GM12878 (cell line): ENCODE data around the gene ASTL. TPM values are rescaled to one million over a fixed set of nuclear protein-coding genes. Genes with fewer than 3 reads are reported as not detected.

Experiments
- ASH2L ChIP-seq: fragments of 300-600, 200-600 bp; sonication (generic); IDR thresholded peaks from 2 replicates; pipeline ENCODE4 v1.6.1; 2017; ENCODE audit warnings: low read depth, mild to moderate bottlenecking, borderline replicate concordance
- EGR1 ChIP-seq, 2 experiments: IDR thresholded peaks; 1 replicate in 1 of 2; 2 replicates in 1 of 2; pipeline ENCODE4 v1.6.1; 2011 to 2012; ENCODE audit warnings: low read depth in 2 of 2, low read length in 2 of 2, borderline replicate concordance in 1 of 2, mild to moderate bottlenecking in 1 of 2, moderate library complexity in 1 of 2
- HCFC1 ChIP-seq: fragments of 150-350 bp; IDR thresholded peaks from 2 replicates; pipeline ENCODE4 v1.6.1; 2014; ENCODE audit warnings: low read length
- MXI1 ChIP-seq: fragments of 150-350 bp; IDR thresholded peaks from 2 replicates; pipeline ENCODE4 v1.6.1; 2011; ENCODE audit warnings: low read depth, mild to moderate bottlenecking, inconsistent platforms, low read length, improper control_type of control experiment
- NR2C2 ChIP-seq: IDR thresholded peaks from 2 replicates; pipeline ENCODE4 v1.6.1; 2011; ENCODE audit warnings: borderline replicate concordance, low read depth; ENCODE audit not compliant: control insufficient read depth, insufficient read length
- RAD21 ChIP-seq: IDR thresholded peaks from 2 replicates; pipeline ENCODE4 v1.6.1; 2011; ENCODE audit warnings: mild to moderate bottlenecking, low read depth, low read length, moderate library complexity; ENCODE audit not compliant: insufficient read depth
- RB1 ChIP-seq: fragments of 450-650 bp; formaldehyde crosslinking; IDR thresholded peaks from 2 replicates; pipeline ENCODE4 v1.6.1; 2017; ENCODE audit warnings: mild to moderate bottlenecking, borderline replicate concordance
- RCOR1 ChIP-seq: conservative IDR thresholded peaks from 2 replicates; pipeline ENCODE4 v1.6.1; 2012; ENCODE audit warnings: low read depth, low read length, improper control_type of control experiment
- SP1 ChIP-seq: IDR thresholded peaks from one replicate; pipeline ENCODE4 v1.6.1; 2011; ENCODE audit warnings: low read depth, low read length
- ZZZ3 ChIP-seq: IDR thresholded peaks from 2 replicates; pipeline ENCODE4 v1.6.1; 2011; ENCODE audit warnings: low read depth; ENCODE audit not compliant: control insufficient read depth, insufficient read length
- polyA plus RNA-seq, 11 experiments: library from polyadenylated mRNA; depleted of rRNA in 4 of 11; unstranded in 6 of 11; stranded (reverse) in 5 of 11; fragments of >200 nt; fragmentation: Nextera tagmentation in 4 of 11; fragmentation: Illumina TruSeq in 1 of 11; extraction: Ambion mirVana in 4 of 11; extraction: Trizol in 1 of 11; gene quantifications; 1 replicate in 1 of 11; 2 replicates in 10 of 11; pipeline versions ENCODE4 v1.2.1 to v1.2.3, GENCODE V29; 2011 to 2016; ENCODE audit warnings: inconsistent platforms in 2 of 11, missing spikeins in 2 of 11, low read depth in 1 of 11
- total RNA-seq, 4 experiments: library from RNA; depleted of rRNA in 3 of 4; stranded (reverse); fragments of >200 nt in 3 of 4; fragmentation: Illumina TruSeq in 1 of 4; extraction: Trizol in 1 of 4; gene quantifications; 2 replicates each; pipeline versions ENCODE4 v1.2.1 to v1.2.3, GENCODE V29; 2013 to 2021
- TF ChIP-seq, protein P1 (sequence below): fragments of 450-650 bp; IDR thresholded peaks from 2 replicates; pipeline ENCODE4 v1.6.1; 2017; ENCODE audit warnings: antibody characterized with exemption, mild to moderate bottlenecking, moderate library complexity
- TF ChIP-seq, protein P2 (sequence below): fragments of 450-650 bp; IDR thresholded peaks from 2 replicates; pipeline ENCODE4 v1.6.1; 2017; ENCODE audit warnings: borderline replicate concordance
- TF ChIP-seq, protein P3 (sequence below): fragments of 450-650 bp; IDR thresholded peaks from 2 replicates; pipeline ENCODE4 v1.6.1; 2016; ENCODE audit warnings: mild to moderate bottlenecking, moderate library complexity, borderline replicate concordance
- TF ChIP-seq, protein P4 (sequence below): fragments of 450-650 bp; formaldehyde crosslinking; IDR thresholded peaks from 2 replicates; pipeline ENCODE4 v1.5.0; 2022; ENCODE audit warnings: mild to moderate bottlenecking, missing genetic modification characterization
- TF ChIP-seq, protein P5 (sequence below): IDR thresholded peaks from 2 replicates; pipeline ENCODE4 v1.6.1; 2011; ENCODE audit warnings: borderline replicate concordance, low read depth, mild to moderate bottlenecking, moderate library complexity, low read length; ENCODE audit not compliant: insufficient read depth, poor library complexity, severe bottlenecking

The ASTL gene
- total and polyA plus RNA-seq, 10 of the 15 experiments (the other 5 are each of a cell fraction or from before 2014, with no cell fraction given) = 0.18 to 1.0 (median 0.38) TPM; not detected in 4

DNA sequence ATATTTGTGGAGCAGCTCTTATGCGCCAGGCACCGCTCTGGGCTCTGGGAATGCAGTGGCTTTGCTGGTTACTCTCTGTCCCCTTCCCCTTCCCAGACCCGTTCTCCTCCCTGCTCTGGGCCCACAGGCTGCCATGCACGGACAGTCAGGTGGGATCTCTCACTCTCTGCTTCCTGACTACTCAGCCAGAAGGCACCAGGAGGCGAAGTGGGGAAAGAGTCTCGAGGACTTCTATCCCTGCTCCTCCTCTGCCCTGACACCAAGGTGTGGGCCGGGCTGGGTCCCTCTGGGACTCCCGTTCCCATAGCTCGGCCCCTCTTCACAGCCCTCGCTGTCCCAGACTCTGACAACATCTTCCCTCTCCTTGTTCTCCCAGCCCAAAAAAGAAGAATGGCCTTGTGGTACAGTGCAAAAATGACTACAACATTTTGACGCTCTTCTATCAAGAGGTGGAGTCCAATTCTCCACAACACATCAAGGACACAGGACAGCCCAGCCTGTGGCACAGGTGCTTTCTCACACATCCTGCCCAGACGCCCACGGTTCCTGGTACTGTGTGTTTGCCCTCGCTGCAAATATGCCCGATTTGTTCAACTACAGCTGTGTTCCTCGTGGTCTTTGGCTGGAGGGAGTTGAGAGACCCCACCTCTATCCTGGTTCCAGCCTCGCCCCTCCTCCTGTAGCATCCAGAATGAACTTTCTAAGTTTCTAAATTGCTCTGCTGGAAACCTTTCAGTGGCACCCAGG is 21.0 kb upstream of the ASTL start (continued):
- TF ChIP-seq, protein P1, sequence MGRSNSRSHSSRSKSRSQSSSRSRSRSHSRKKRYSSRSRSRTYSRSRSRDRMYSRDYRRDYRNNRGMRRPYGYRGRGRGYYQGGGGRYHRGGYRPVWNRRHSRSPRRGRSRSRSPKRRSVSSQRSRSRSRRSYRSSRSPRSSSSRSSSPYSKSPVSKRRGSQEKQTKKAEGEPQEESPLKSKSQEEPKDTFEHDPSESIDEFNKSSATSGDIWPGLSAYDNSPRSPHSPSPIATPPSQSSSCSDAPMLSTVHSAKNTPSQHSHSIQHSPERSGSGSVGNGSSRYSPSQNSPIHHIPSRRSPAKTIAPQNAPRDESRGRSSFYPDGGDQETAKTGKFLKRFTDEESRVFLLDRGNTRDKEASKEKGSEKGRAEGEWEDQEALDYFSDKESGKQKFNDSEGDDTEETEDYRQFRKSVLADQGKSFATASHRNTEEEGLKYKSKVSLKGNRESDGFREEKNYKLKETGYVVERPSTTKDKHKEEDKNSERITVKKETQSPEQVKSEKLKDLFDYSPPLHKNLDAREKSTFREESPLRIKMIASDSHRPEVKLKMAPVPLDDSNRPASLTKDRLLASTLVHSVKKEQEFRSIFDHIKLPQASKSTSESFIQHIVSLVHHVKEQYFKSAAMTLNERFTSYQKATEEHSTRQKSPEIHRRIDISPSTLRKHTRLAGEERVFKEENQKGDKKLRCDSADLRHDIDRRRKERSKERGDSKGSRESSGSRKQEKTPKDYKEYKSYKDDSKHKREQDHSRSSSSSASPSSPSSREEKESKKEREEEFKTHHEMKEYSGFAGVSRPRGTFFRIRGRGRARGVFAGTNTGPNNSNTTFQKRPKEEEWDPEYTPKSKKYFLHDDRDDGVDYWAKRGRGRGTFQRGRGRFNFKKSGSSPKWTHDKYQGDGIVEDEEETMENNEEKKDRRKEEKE = no peak
- no peak for TF ChIP-seq RCOR1
- TF ChIP-seq HCFC1 = no peak
- no peak for TF ChIP-seq MXI1
- TF ChIP-seq, protein P2, sequence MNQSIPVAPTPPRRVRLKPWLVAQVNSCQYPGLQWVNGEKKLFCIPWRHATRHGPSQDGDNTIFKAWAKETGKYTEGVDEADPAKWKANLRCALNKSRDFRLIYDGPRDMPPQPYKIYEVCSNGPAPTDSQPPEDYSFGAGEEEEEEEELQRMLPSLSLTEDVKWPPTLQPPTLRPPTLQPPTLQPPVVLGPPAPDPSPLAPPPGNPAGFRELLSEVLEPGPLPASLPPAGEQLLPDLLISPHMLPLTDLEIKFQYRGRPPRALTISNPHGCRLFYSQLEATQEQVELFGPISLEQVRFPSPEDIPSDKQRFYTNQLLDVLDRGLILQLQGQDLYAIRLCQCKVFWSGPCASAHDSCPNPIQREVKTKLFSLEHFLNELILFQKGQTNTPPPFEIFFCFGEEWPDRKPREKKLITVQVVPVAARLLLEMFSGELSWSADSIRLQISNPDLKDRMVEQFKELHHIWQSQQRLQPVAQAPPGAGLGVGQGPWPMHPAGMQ = no peak
- no peak for TF ChIP-seq RAD21
- no peak for TF ChIP-seq ZZZ3
- TF ChIP-seq, protein P3, sequence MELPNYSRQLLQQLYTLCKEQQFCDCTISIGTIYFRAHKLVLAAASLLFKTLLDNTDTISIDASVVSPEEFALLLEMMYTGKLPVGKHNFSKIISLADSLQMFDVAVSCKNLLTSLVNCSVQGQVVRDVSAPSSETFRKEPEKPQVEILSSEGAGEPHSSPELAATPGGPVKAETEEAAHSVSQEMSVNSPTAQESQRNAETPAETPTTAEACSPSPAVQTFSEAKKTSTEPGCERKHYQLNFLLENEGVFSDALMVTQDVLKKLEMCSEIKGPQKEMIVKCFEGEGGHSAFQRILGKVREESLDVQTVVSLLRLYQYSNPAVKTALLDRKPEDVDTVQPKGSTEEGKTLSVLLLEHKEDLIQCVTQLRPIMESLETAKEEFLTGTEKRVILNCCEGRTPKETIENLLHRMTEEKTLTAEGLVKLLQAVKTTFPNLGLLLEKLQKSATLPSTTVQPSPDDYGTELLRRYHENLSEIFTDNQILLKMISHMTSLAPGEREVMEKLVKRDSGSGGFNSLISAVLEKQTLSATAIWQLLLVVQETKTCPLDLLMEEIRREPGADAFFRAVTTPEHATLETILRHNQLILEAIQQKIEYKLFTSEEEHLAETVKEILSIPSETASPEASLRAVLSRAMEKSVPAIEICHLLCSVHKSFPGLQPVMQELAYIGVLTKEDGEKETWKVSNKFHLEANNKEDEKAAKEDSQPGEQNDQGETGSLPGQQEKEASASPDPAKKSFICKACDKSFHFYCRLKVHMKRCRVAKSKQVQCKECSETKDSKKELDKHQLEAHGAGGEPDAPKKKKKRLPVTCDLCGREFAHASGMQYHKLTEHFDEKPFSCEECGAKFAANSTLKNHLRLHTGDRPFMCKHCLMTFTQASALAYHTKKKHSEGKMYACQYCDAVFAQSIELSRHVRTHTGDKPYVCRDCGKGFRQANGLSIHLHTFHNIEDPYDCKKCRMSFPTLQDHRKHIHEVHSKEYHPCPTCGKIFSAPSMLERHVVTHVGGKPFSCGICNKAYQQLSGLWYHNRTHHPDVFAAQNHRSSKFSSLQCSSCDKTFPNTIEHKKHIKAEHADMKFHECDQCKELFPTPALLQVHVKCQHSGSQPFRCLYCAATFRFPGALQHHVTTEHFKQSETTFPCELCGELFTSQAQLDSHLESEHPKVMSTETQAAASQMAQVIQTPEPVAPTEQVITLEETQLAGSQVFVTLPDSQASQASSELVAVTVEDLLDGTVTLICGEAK = no peak
- no peak for TF ChIP-seq NR2C2
- peak in 1 of 2 experiments; percentile 49; a peak in 1 of 3 replicates for TF ChIP-seq EGR1 (IDR thresholded peaks at IDR 0.05; ENCODE audit: borderline replicate concordance in 1 of 2, low read depth in 2 of 2, low read length in 2 of 2)
- no peak for TF ChIP-seq RB1
- no peak for TF ChIP-seq ASH2L
- TF ChIP-seq, protein P4, sequence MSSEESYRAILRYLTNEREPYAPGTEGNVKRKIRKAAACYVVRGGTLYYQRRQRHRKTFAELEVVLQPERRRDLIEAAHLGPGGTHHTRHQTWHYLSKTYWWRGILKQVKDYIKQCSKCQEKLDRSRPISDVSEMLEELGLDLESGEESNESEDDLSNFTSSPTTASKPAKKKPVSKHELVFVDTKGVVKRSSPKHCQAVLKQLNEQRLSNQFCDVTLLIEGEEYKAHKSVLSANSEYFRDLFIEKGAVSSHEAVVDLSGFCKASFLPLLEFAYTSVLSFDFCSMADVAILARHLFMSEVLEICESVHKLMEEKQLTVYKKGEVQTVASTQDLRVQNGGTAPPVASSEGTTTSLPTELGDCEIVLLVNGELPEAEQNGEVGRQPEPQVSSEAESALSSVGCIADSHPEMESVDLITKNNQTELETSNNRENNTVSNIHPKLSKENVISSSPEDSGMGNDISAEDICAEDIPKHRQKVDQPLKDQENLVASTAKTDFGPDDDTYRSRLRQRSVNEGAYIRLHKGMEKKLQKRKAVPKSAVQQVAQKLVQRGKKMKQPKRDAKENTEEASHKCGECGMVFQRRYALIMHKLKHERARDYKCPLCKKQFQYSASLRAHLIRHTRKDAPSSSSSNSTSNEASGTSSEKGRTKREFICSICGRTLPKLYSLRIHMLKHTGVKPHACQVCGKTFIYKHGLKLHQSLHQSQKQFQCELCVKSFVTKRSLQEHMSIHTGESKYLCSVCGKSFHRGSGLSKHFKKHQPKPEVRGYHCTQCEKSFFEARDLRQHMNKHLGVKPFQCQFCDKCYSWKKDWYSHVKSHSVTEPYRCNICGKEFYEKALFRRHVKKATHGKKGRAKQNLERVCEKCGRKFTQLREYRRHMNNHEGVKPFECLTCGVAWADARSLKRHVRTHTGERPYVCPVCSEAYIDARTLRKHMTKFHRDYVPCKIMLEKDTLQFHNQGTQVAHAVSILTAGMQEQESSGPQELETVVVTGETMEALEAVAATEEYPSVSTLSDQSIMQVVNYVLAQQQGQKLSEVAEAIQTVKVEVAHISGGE (CRISPR knock-in tag) = no peak
- TF ChIP-seq SP1 = no peak
- TF ChIP-seq, protein P5, sequence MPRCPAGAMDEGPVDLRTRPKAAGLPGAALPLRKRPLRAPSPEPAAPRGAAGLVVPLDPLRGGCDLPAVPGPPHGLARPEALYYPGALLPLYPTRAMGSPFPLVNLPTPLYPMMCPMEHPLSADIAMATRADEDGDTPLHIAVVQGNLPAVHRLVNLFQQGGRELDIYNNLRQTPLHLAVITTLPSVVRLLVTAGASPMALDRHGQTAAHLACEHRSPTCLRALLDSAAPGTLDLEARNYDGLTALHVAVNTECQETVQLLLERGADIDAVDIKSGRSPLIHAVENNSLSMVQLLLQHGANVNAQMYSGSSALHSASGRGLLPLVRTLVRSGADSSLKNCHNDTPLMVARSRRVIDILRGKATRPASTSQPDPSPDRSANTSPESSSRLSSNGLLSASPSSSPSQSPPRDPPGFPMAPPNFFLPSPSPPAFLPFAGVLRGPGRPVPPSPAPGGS = no peak
